Endothelial cell of umbilical vein (primary cell): ENCODE measurements around the gene ZDHHC7. TPM values are rescaled to one million over a fixed set of nuclear protein-coding genes. Genes with fewer than 3 reads are reported as not detected.

Experiments used
- BruUV-seq: library from RNA; stranded (reverse); fragments of 400-500 nt; replicated peaks from 2 replicates; lab custom pipeline; 2021; lab: Mats Ljungman, UMichigan
- CTCF ChIA-PET: fragments of 300-600, 350-600 bp; sonication (Branson Sonifier 250); formaldehyde crosslinking; loops from one replicate; lab custom pipeline; 2021; ENCODE audit warnings: antibody characterized with exemption, inconsistent platforms; lab: Charles Lee
- POLR2A ChIA-PET: fragments of 300-600, 350-600 bp; sonication (Branson Sonifier 250); formaldehyde crosslinking; loops from one replicate; lab custom pipeline; 2021; ENCODE audit warnings: antibody characterized with exemption, inconsistent platforms; lab: Charles Lee
- DNase-seq: peaks from one replicate; pipeline ENCODE4 v3.0.0-alpha.2; 2011; ENCODE audit warnings: low read depth, low spot score
- FAIRE-seq: peaks from 2 replicates; lab custom pipeline; 2011; peaks lifted over from hg19 to GRCh38; lab: Jason Lieb, UNC
- H2AFZ ChIP-seq: 2 replicates; pipeline ENCODE4 v1.6.0; 2012; ENCODE audit warnings: low read depth, low read length, control low read depth, inconsistent platforms
- H3K27ac ChIP-seq: 2 replicates; pipeline ENCODE4 v1.5.1; 2011; ENCODE audit warnings: low read depth, mild to moderate bottlenecking, control low read depth, low read length, moderate library complexity; ENCODE audit not compliant: insufficient read depth
- H3K27me3 ChIP-seq, 2 experiments: 2 replicates each; pipeline versions ENCODE4 v1.6.0 to v1.6.1; 2011; ENCODE audit warnings: low read length in 2 of 2, mixed read lengths in 1 of 2; ENCODE audit not compliant: control insufficient read depth in 2 of 2, insufficient read depth in 2 of 2
- H3K36me3 ChIP-seq, 2 experiments: 2 replicates in 1 of 2; 3 replicates in 1 of 2; pipeline ENCODE4 v1.5.1; 2011; ENCODE audit warnings: low read length in 2 of 2, mild to moderate bottlenecking in 1 of 2, moderate library complexity in 1 of 2; ENCODE audit not compliant: control insufficient read depth in 2 of 2, insufficient read depth in 2 of 2; ENCODE audit errors: extremely low read depth in 1 of 2
- H3K4me1 ChIP-seq: 3 replicates; pipeline ENCODE4 v1.5.1; 2011; ENCODE audit warnings: mild to moderate bottlenecking, low read length; ENCODE audit not compliant: control insufficient read depth, insufficient read depth; ENCODE audit errors: extremely low read depth
- H3K4me2 ChIP-seq: 2 replicates; pipeline ENCODE4 v1.6.1; 2011; ENCODE audit warnings: low read length, control low read depth, mixed read lengths; ENCODE audit not compliant: insufficient read depth
- H3K4me3 ChIP-seq, 3 experiments: fragments of 200-600 bp in 1 of 3; sonication (generic), shearing (Covaris generic) in 1 of 3; replicated peaks in 1 of 3; 2 replicates each; pipeline ENCODE4 v1.5.1; 2011 to 2016; ENCODE audit warnings: control low read depth in 3 of 3, low read length in 3 of 3, mild to moderate bottlenecking in 2 of 3, inconsistent platforms in 1 of 3, low read depth in 1 of 3, moderate library complexity in 1 of 3; ENCODE audit not compliant: insufficient read depth in 1 of 3
- H3K79me2 ChIP-seq: 2 replicates; pipeline ENCODE4 v1.6.0; 2012; ENCODE audit warnings: low read length, inconsistent platforms; ENCODE audit not compliant: control insufficient read depth, insufficient read depth
- H3K9ac ChIP-seq: replicated peaks from 2 replicates; pipeline ENCODE3; 2011; ENCODE audit warnings: low read length, control low read depth; ENCODE audit not compliant: insufficient read depth; ENCODE audit errors: extremely low read depth
- H3K9me1 ChIP-seq: replicated peaks from 3 replicates; pipeline ENCODE4 v1.6.0; 2011; ENCODE audit warnings: mild to moderate bottlenecking, low read length; ENCODE audit not compliant: control insufficient read depth, insufficient read depth; ENCODE audit errors: extremely low read depth
- H3K9me3 ChIP-seq: replicated peaks from 2 replicates; pipeline ENCODE4 v1.5.1; 2012; ENCODE audit warnings: low read length, inconsistent platforms; ENCODE audit not compliant: control insufficient read depth, insufficient read depth
- H4K20me1 ChIP-seq: replicated peaks from 2 replicates; pipeline ENCODE3; 2011; ENCODE audit warnings: mild to moderate bottlenecking, low read length; ENCODE audit not compliant: control insufficient read depth, insufficient read depth; ENCODE audit errors: extremely low read depth
- EZH2 ChIP-seq: IDR thresholded peaks from 2 replicates; pipeline ENCODE4 v1.6.1; 2012; ENCODE audit warnings: borderline replicate concordance, low read depth, mild to moderate bottlenecking, moderate library complexity, low read length, inconsistent platforms; ENCODE audit not compliant: severe bottlenecking
- FOS ChIP-seq: IDR thresholded peaks from 2 replicates; pipeline ENCODE4 v1.6.1; 2011; ENCODE audit warnings: mild to moderate bottlenecking, low read length, moderate library complexity, borderline replicate concordance; ENCODE audit not compliant: insufficient read depth
- GATA2 ChIP-seq: IDR thresholded peaks from 2 replicates; pipeline ENCODE4 v1.7.0; 2011; ENCODE audit warnings: low read depth, mild to moderate bottlenecking, moderate library complexity, mixed read lengths, low read length; ENCODE audit not compliant: insufficient read length, insufficient read depth
- JUN ChIP-seq: IDR thresholded peaks from 2 replicates; pipeline ENCODE4 v1.6.1; 2011; ENCODE audit warnings: borderline replicate concordance, low read depth; ENCODE audit not compliant: insufficient read length, insufficient read depth
- MYC ChIP-seq: IDR thresholded peaks from one replicate; pipeline ENCODE4 v1.6.1; 2011; ENCODE audit warnings: mild to moderate bottlenecking, low read depth, low read length
- POLR2A ChIP-seq: IDR thresholded peaks from 2 replicates; pipeline ENCODE4 v1.6.1; 2012; ENCODE audit warnings: low read depth, mild to moderate bottlenecking, control low read depth, low read length
- POLR2AphosphoS5 ChIP-seq: IDR thresholded peaks from 2 replicates; pipeline ENCODE4 v1.6.1; 2012; ENCODE audit warnings: low read depth, mild to moderate bottlenecking, control low read depth, low read length, moderate library complexity; ENCODE audit not compliant: insufficient read depth
- dilution Hi-C: fragments of 300-500 bp; cut with MboI; formaldehyde crosslinking; loops from one replicate; pipeline ENCODE4 v1.15.0; 2019; ENCODE audit warnings: low sequenced_read_pairs; ENCODE audit not compliant: extremely low pct_ligation_motif_present
- intact Hi-C: fragments of 100-400 bp; cut with micrococcal nuclease; formaldehyde crosslinking; loops from one replicate; pipeline ENCODE4 v1.10.0; 2022
- polyA plus RNA-seq, 4 experiments: library from polyadenylated mRNA; depleted of rRNA in 3 of 4; stranded (reverse) in 3 of 4; unstranded in 1 of 4; fragments of >200 nt; gene quantifications; 2 replicates each; pipeline versions ENCODE4 v1.2.1 to v1.2.3, GENCODE V29; 2011 to 2012; ENCODE audit warnings: missing spikeins in 1 of 4
- total RNA-seq: library from RNA; stranded (reverse); gene quantifications from 2 replicates; pipeline ENCODE4 v1.2.3, GENCODE V29; 2021
- TF ChIP-seq, protein P1 (sequence below), 2 donors: IDR thresholded peaks; 1 replicate in 1 of 2; 2 replicates in 1 of 2; pipeline ENCODE4 v1.5.1; 2011; ENCODE audit warnings: low read length in 2 of 2, mild to moderate bottlenecking in 2 of 2, moderate library complexity in 2 of 2, control low read depth in 1 of 2, inconsistent platforms in 1 of 2, low read depth in 1 of 2; ENCODE audit not compliant: insufficient read depth in 1 of 2; ENCODE audit errors: extremely low read depth in 1 of 2
- TF ChIP-seq, protein P2 (sequence below): IDR thresholded peaks from 2 replicates; pipeline ENCODE4 v1.6.1; 2011; ENCODE audit not compliant: insufficient read depth, insufficient read length

The ZDHHC7 gene
- total and polyA plus RNA-seq, 2 donors (not counting 3 experiments of a cell fraction or from before 2014, with no cell fraction given) = 44.1 to 46.2 TPM

DNA sequence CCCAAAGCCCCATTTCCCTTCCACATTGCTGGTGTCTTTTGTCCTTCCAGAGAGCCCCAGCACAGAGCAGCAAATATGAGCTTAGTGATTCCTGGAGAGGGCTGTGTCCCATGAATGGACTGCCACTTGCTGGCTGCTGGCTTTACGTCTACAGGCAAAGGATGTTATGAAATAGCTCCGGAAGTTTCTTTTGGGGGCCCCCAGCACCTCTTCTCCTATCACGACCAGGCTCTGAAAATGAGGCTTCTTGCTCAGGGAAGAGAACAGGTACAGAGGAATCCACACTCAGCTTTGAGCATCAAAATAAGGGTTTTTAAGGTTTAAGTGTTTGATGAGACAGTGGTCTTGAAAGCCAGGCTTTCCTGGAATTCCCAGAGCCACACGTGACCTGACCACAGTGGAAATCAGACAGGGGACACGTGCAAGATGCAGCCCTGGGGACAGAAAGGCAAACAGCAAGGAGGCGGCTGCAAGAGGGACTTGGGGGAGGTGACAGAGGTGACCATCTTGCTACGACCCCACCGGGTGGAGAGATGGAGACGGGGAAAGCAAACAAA is 58.1 kb downstream of the ZDHHC7 start:
- dilution Hi-C loops (loop anchor here (25.0 kb wide), 1 partner anchor 191 kb away; no protein-coding TSS in a partner anchor), intact Hi-C loops (loop anchor here (10.0 kb wide), 1 partner anchor 438 kb away; no protein-coding TSS in a partner anchor)
- peak; percentile 9 for DNase-seq
- H3K9me3 ChIP-seq = no peaks in the 10 kb centered on the region
- no peaks in the 10 kb centered on the region for H4K20me1 ChIP-seq
- no peak overlapping the region for H3K9ac ChIP-seq
- no peak overlapping the region for H3K4me2 ChIP-seq
- H3K9me1 ChIP-seq = no peaks in the 10 kb centered on the region
- TF ChIP-seq MYC (no peak), GATA2 (no peak), POLR2A (no peak), POLR2AphosphoS5 (no peak), JUN (no peak), EZH2 (no peak), FOS (no peak)
- TF ChIP-seq, protein P1, sequence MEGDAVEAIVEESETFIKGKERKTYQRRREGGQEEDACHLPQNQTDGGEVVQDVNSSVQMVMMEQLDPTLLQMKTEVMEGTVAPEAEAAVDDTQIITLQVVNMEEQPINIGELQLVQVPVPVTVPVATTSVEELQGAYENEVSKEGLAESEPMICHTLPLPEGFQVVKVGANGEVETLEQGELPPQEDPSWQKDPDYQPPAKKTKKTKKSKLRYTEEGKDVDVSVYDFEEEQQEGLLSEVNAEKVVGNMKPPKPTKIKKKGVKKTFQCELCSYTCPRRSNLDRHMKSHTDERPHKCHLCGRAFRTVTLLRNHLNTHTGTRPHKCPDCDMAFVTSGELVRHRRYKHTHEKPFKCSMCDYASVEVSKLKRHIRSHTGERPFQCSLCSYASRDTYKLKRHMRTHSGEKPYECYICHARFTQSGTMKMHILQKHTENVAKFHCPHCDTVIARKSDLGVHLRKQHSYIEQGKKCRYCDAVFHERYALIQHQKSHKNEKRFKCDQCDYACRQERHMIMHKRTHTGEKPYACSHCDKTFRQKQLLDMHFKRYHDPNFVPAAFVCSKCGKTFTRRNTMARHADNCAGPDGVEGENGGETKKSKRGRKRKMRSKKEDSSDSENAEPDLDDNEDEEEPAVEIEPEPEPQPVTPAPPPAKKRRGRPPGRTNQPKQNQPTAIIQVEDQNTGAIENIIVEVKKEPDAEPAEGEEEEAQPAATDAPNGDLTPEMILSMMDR (IDR thresholded peaks at IDR 0.05; ENCODE audit: extremely low read depth in 1 of 2, insufficient read depth in 1 of 2, low read depth in 1 of 2, low read length in 2 of 2) = no peak
- TF ChIP-seq, protein P2, sequence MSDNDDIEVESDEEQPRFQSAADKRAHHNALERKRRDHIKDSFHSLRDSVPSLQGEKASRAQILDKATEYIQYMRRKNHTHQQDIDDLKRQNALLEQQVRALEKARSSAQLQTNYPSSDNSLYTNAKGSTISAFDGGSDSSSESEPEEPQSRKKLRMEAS = no peak
- no peak for FAIRE-seq
- no peaks in the 10 kb centered on the region for H3K4me1 ChIP-seq
- no peak overlapping the region for H3K4me3 ChIP-seq
- CTCF ChIA-PET = interaction anchor here (1.0 to 7.0 kb wide), 19 partner anchors 10 to 331 kb away, joined by 3 to 292 read pairs (median 10); no protein-coding TSS in a partner anchor
- H3K27me3 ChIP-seq = peaks cover 0 to 2% of the 10 kb centered on the region in 2 experiments
- no peaks in the 10 kb centered on the region for H3K79me2 ChIP-seq
- POLR2A ChIA-PET = interaction anchor here (0.5 kb wide), 1 partner anchor 18 kb away, joined by 3 read pairs; no protein-coding TSS in a partner anchor
- no peaks in the 10 kb centered on the region for H3K36me3 ChIP-seq
- BruUV-seq = no TSS peak
- H2AFZ ChIP-seq = no peak overlapping the region
- no peak overlapping the region for H3K27ac ChIP-seq
